Measurements from ENCODE around the gene KCNAB2.

The KCNAB2 gene

GRCh38 chr1:6134741-6135510, 89.2 kb downstream of the KCNAB2 start:
- no peak for DNase-seq

GRCh38 chr1:6136516-6137220, 91.0 kb downstream of the KCNAB2 start:
- DNase-seq = no peak

GRCh38 chr1:6137758-6138157, 92.1 kb downstream of the KCNAB2 start:
- no peak for DNase-seq

- DNase-seq = no peak
Measured at GRCh38 chr1:6140413-6140812, 94.7 kb downstream of the KCNAB2 start.

GRCh38 chr1:6141592-6141991, 95.9 kb downstream of the KCNAB2 start:
- no peak for DNase-seq

GRCh38 chr1:6142036-6142621, 96.4 kb downstream of the KCNAB2 start:
- DNase-seq = no peak

- DNase-seq = no peak
Measured at GRCh38 chr1:6142734-6143133, 97.0 kb downstream of the KCNAB2 start.

GRCh38 chr1:6143395-6143794, 97.7 kb downstream of the KCNAB2 start:
- no peak for DNase-seq

GRCh38 chr1:6144175-6144574, 98.5 kb downstream of the KCNAB2 start:
- no peak for DNase-seq

- DNase-seq = no peak
Measured at GRCh38 chr1:6144647-6145395, 99.1 kb downstream of the KCNAB2 start.

GRCh38 chr1:6145396-6145750, 99.7 kb downstream of the KCNAB2 start:
- no peak for DNase-seq

- no peak for DNase-seq
Measured at GRCh38 chr1:6145864-6146410, 100.2 kb downstream of the KCNAB2 start.

GRCh38 chr1:6148497-6149241, 103.0 kb downstream of the KCNAB2 start:
- peak; percentile 66 for DNase-seq

GRCh38 chr1:6149597-6149996, 103.9 kb downstream of the KCNAB2 start:
- no peak for DNase-seq

GRCh38 chr1:6150006-6150938, 104.6 kb downstream of the KCNAB2 start:
- DNase-seq = no peak
